Measurements from ENCODE around the gene C11orf54. TPM values are rescaled to one million over a fixed set of nuclear protein-coding genes. Genes with fewer than 3 reads are reported as not detected.

Gene C11orf54
- total RNA-seq, 1 donor = 30.6 TPM

GRCh38 chr11:93740031-93740729, 1.3 kb upstream of the C11orf54 start:
- DNase-seq (ENCODE audit: low read depth) = peak; percentile 47
- TF ChIP-seq, protein P1, sequence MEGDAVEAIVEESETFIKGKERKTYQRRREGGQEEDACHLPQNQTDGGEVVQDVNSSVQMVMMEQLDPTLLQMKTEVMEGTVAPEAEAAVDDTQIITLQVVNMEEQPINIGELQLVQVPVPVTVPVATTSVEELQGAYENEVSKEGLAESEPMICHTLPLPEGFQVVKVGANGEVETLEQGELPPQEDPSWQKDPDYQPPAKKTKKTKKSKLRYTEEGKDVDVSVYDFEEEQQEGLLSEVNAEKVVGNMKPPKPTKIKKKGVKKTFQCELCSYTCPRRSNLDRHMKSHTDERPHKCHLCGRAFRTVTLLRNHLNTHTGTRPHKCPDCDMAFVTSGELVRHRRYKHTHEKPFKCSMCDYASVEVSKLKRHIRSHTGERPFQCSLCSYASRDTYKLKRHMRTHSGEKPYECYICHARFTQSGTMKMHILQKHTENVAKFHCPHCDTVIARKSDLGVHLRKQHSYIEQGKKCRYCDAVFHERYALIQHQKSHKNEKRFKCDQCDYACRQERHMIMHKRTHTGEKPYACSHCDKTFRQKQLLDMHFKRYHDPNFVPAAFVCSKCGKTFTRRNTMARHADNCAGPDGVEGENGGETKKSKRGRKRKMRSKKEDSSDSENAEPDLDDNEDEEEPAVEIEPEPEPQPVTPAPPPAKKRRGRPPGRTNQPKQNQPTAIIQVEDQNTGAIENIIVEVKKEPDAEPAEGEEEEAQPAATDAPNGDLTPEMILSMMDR (IDR thresholded peaks at IDR 0.05; ENCODE audit: insufficient read depth, low read length) = no peak

DNA sequence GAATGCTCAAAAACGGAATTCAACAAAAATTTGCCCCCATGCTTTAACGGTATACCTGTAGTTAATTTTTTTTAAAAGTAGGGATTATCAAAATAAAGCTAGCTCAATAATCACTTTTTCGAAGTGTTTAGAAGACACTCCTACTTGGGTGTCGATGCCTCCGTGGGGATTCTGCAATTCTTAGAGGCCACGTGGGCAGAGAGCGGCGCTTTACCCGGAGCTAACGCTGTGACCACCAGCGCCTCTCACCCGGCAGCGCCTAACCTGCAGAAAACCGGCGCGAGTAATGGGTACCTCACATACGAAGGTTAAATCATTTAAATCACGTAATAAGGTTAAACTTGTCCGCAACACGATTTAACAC, 760 bp upstream of the C11orf54 start:
- peak overlapping the region; percentile 93 for H3K4me3 ChIP-seq (ENCODE audit: low read depth, low read length)
- DNase-seq (ENCODE audit: low read depth) = peak; percentile 69
- TF ChIP-seq, protein P1 (IDR thresholded peaks at IDR 0.05; ENCODE audit: insufficient read depth, low read length) = peak; percentile 14

More at GRCh38 chr11:93740031-93740729, 1.3 kb upstream of the C11orf54 start:
- H3K4me3 ChIP-seq (ENCODE audit: low read depth, low read length) = peak overlapping the region; percentile 93

- peak; percentile 68 for DNase-seq (ENCODE audit: low read depth)
- TF ChIP-seq, protein P1 (IDR thresholded peaks at IDR 0.05; ENCODE audit: insufficient read depth, low read length) = no peak
- H3K4me3 ChIP-seq (ENCODE audit: low read depth, low read length) = peak overlapping the region; percentile 93
Measured at GRCh38 chr11:93741882-93742226, 382 bp downstream of the C11orf54 start.

- no peak for DNase-seq (ENCODE audit: low read depth)
- TF ChIP-seq, protein P1 (IDR thresholded peaks at IDR 0.05; ENCODE audit: insufficient read depth, low read length) = no peak
- no peak overlapping the region for H3K4me3 ChIP-seq (ENCODE audit: low read depth, low read length)
Measured at GRCh38 chr11:93743291-93743690, 1.8 kb downstream of the C11orf54 start.

- TF ChIP-seq, protein P1 (IDR thresholded peaks at IDR 0.05; ENCODE audit: insufficient read depth, low read length) = no peak
- H3K4me3 ChIP-seq (ENCODE audit: low read depth, low read length) = no peak overlapping the region
- DNase-seq (ENCODE audit: low read depth) = no peak
Measured at GRCh38 chr11:93744669-93745004, 3.2 kb downstream of the C11orf54 start.

- peak overlapping the region; percentile 25 for H3K4me3 ChIP-seq (ENCODE audit: low read depth, low read length)
- peak; percentile 53 for DNase-seq (ENCODE audit: low read depth)
- TF ChIP-seq, protein P1 (IDR thresholded peaks at IDR 0.05; ENCODE audit: insufficient read depth, low read length) = peak; percentile 21
Measured at GRCh38 chr11:93745005-93745755, 3.7 kb downstream of the C11orf54 start.
